ENCODE data around the gene CD27.

DNA sequence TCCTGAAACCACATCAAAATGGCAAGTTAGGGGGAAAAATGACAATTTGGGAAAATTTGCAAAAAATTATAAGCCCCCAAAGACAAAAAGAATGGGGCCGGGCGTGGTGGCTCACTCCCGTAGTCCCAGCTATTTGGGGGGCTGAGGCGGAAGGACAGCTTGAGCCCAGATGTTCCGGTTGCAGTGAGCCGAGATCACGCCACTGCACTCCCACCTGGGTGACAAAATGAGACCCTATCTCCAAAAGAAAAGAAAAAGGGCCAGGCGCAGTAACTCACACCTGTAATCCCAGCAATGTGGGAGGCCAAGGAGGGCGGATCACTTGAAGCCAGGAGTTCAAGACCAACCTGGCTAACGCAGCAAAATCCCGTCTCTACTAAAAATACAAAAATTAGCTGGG is 27.7 kb downstream of the CD27 start:
- no peak for TF ChIP-seq EP300 (IDR thresholded peaks at IDR 0.05)
- TF ChIP-seq, protein P1, sequence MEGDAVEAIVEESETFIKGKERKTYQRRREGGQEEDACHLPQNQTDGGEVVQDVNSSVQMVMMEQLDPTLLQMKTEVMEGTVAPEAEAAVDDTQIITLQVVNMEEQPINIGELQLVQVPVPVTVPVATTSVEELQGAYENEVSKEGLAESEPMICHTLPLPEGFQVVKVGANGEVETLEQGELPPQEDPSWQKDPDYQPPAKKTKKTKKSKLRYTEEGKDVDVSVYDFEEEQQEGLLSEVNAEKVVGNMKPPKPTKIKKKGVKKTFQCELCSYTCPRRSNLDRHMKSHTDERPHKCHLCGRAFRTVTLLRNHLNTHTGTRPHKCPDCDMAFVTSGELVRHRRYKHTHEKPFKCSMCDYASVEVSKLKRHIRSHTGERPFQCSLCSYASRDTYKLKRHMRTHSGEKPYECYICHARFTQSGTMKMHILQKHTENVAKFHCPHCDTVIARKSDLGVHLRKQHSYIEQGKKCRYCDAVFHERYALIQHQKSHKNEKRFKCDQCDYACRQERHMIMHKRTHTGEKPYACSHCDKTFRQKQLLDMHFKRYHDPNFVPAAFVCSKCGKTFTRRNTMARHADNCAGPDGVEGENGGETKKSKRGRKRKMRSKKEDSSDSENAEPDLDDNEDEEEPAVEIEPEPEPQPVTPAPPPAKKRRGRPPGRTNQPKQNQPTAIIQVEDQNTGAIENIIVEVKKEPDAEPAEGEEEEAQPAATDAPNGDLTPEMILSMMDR (IDR thresholded peaks at IDR 0.05) = no peak

Measured in tibial nerve (tissue), 4 donors.